ENCODE data around the gene LCAT. TPM values are rescaled to one million over a fixed set of nuclear protein-coding genes. Genes with fewer than 3 reads are reported as not detected.
A peak's percentile ranks its signal among the peaks of the same experiment; 100 is the strongest.
"Not testable (repeated sequence)": the region's sequence is repeated elsewhere in the genome, so short reads cannot be mapped to it uniquely, and the experiment has no call there.

Gene LCAT
- total RNA-seq, 2 experiments from 2014 or later: 9.1 to 10.0 TPM

GRCh38 chr16:67924140-67924906 lies 19.6 kb downstream of the LCAT start:
- H3K27me3 Mint-ChIP-seq (ENCODE audit: low read depth): no peaks in the 10 kb centered on the region
- no peaks in the 10 kb centered on the region for H3K36me3 Mint-ChIP-seq (ENCODE audit: low read depth)
- CTCF ChIA-PET: interaction anchor here (0.5 to 1.7 kb wide), 10 partner anchors 16 to 443 kb away, joined by 3 to 6 read pairs (median 4); no protein-coding TSS in a partner anchor
- no peaks in the 10 kb centered on the region for H3K9me3 Mint-ChIP-seq
- no peak for DNase-seq
- intact Hi-C loops (cut with micrococcal nuclease): no loop called here
- peaks cover 11% of the 10 kb centered on the region for H3K4me1 Mint-ChIP-seq (ENCODE audit: low read depth)
- peak overlapping the region; percentile 30 for H3K27ac Mint-ChIP-seq
- no peak overlapping the region for H3K4me3 Mint-ChIP-seq

DNA sequence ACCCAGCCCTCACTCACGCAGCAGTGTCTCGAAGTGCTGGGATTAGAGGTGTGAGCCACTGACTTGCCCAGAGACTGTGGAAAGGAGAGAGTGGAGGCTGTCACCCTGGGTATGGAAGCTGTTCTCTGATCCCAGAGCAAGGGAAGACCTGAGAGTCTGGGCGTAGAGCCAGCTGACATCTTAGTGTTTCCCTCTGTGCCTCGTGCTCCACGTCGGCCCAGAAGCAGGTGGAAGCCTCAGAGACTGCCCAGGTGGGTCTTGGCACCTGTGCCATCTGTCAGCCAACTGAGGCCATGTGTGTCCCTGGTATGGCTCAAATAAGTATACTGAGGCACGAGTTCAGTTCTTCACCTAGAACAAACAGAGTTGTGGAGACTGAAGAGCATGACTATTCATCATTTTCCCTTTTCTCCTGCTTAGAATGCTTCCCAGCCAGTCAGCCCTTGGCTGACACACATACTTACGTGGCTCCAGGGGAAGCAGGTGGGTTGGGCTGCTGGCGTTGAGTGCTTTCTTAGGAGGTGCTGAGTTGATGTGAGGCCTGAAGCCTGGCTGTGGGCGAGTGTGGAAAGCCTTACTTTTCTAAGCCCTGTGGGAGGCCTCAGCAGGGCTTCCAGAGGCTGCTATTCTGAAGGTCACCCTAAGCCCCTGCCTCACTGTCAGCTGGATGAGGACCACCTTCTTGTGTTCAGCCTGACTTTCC lies 20.4 kb downstream of the LCAT start:
- no peak for DNase-seq
- intact Hi-C loops (cut with micrococcal nuclease): no loop called here
- H3K4me1 Mint-ChIP-seq (ENCODE audit: low read depth): peaks cover 13% of the 10 kb centered on the region
- no peaks in the 10 kb centered on the region for H3K36me3 Mint-ChIP-seq (ENCODE audit: low read depth)
- H3K27ac Mint-ChIP-seq: no peak overlapping the region
- H3K4me3 Mint-ChIP-seq: no peak overlapping the region
- CTCF ChIA-PET: interaction anchor here (0.7 to 1.1 kb wide), 3 partner anchors 38 to 107 kb away, joined by 3 to 5 read pairs (median 4); no protein-coding TSS in a partner anchor
- H3K9me3 Mint-ChIP-seq: no peaks in the 10 kb centered on the region
- H3K27me3 Mint-ChIP-seq (ENCODE audit: low read depth): no peaks in the 10 kb centered on the region

DNA sequence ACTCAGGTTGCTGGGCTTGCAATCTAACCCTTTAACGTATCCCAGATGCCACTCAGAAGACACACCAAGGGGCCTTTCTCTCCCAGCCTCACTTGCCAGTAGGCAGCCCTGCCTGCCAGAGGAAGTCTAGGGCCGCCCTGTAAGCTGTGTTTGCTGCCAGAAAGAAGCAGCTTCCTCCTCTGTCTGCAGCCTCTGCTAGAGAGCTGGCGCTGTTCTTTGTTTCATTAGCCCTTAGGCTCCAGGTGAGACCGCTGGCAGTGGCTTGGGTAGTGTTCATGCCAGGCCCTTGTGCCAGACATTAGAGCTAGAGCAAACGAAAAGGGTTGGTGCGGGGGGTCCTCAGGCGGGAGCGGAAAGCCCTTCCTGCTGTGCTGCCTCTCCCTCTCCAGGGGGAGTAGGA lies 21.2 kb downstream of the LCAT start:
- Mint-ChIP-seq H3K27me3 (ENCODE audit: low read depth) (no peaks in the 10 kb centered on the region), H3K36me3 (ENCODE audit: low read depth) (no peaks in the 10 kb centered on the region), H3K9me3 (no peaks in the 10 kb centered on the region), H3K4me3 (no peak overlapping the region), H3K4me1 (ENCODE audit: low read depth) (peaks cover 20% of the 10 kb centered on the region), H3K27ac (peak overlapping the region; percentile 79)
- no peak for DNase-seq
- intact Hi-C loops (cut with micrococcal nuclease): no loop called here
- CTCF ChIA-PET: interaction anchor here (1.0 to 1.7 kb wide), 3 partner anchors 39 to 402 kb away, joined by 3 to 6 read pairs (median 5); no protein-coding TSS in a partner anchor

DNA sequence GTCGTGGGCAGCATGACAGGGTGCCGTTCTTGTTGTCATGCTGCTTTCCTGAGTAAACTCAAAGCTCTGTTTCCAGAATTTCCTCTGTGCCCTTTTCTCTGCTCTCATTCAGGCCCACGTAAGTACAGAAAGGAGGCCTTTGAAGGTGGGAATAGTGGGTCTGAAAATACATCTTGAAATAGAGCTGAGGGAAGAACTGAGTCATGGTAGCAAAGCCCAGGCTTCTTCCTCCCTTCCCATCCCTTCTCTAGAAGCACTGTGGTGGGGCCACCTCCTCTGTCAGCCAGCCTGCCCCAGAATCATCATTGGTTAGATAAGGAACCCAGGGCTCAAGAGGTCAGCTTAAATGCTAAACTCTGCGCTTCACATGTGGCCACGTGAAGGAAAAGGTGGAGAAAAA lies 21.7 kb downstream of the LCAT start:
- Mint-ChIP-seq H3K27me3 (ENCODE audit: low read depth) (no peaks in the 10 kb centered on the region), H3K36me3 (ENCODE audit: low read depth) (no peaks in the 10 kb centered on the region), H3K27ac (peak overlapping the region; percentile 79), H3K9me3 (no peaks in the 10 kb centered on the region), H3K4me1 (ENCODE audit: low read depth) (peaks cover 25% of the 10 kb centered on the region), H3K4me3 (no peak overlapping the region)
- DNase-seq: no peak
- CTCF ChIA-PET: interaction anchor here (0.9 to 1.7 kb wide), 3 partner anchors 38 to 401 kb away, joined by 3 to 6 read pairs (median 3); no protein-coding TSS in a partner anchor
- intact Hi-C loops (cut with micrococcal nuclease): no loop called here

DNA sequence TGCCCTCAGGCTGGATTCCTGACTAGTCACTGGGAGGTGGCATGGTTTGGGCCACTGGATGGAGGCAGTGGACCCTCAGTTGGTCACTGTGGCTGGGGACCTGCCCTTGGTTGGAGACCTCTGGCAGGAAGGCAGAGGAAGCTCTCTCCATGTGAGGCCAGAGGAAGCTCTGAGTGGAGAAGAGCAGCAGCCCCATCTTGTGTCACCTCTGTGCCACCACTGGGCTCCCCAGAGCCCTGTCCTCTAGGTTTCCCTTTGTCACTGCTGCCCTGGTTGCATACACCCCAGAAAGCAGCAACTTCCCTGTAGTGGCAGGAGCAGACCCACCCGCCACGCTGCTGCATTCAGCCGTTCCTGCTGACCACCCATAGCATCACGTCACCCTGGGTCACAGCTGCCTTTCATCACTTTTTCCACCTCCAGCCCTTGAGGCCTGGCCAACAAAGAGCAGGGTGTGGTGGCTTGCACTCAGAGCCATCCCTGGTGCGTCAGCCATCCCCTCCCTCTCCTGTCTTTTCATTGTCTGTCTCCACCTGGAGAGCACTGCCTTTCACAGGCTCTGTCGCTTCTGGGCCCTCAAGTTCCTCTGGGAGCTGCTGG lies 24.2 kb downstream of the LCAT start:
- intact Hi-C loops (cut with micrococcal nuclease): loop anchor here (1.0 to 5.0 kb wide), 5 partner anchors 37 to 357 kb away; partner anchors contain the start of genes CTCF and THAP11
- CTCF ChIA-PET: interaction anchor here (1.6 to 4.7 kb wide), 3 partner anchors 9 to 103 kb away, joined by 6 to 25 read pairs (median 7); partner anchors contain the start of gene NRN1L
- Mint-ChIP-seq H3K27me3 (ENCODE audit: low read depth) (no peaks in the 10 kb centered on the region), H3K4me1 (ENCODE audit: low read depth) (peaks cover 38% of the 10 kb centered on the region), H3K36me3 (ENCODE audit: low read depth) (peaks cover 2% of the 10 kb centered on the region), H3K4me3 (no peak overlapping the region), H3K27ac (no peak overlapping the region), H3K9me3 (no peaks in the 10 kb centered on the region)
- peak; percentile 35 for DNase-seq

- H3K4me1 Mint-ChIP-seq (ENCODE audit: low read depth): peaks cover 38% of the 10 kb centered on the region
- intact Hi-C loops (cut with micrococcal nuclease): loop anchor here (1.0 to 5.0 kb wide), 6 partner anchors 10 to 356 kb away; partner anchors contain the start of genes CTCF and THAP11
- H3K9me3 Mint-ChIP-seq: no peaks in the 10 kb centered on the region
- peaks cover 2% of the 10 kb centered on the region for H3K36me3 Mint-ChIP-seq (ENCODE audit: low read depth)
- no peaks in the 10 kb centered on the region for H3K27me3 Mint-ChIP-seq (ENCODE audit: low read depth)
- peak; percentile 81 for DNase-seq
- H3K27ac Mint-ChIP-seq: peak overlapping the region; percentile 89
- no peak overlapping the region for H3K4me3 Mint-ChIP-seq
- CTCF ChIA-PET: interaction anchor here (0.5 to 4.7 kb wide), 5 partner anchors 33 to 849 kb away, joined by 3 to 25 read pairs (median 3); partner anchors contain the start of gene NRN1L
These were observed 26.1 kb downstream of the LCAT start for GRCh38 chr16:67917852-67918236.

- H3K36me3 Mint-ChIP-seq (ENCODE audit: low read depth): peaks cover 2% of the 10 kb centered on the region
- H3K4me1 Mint-ChIP-seq (ENCODE audit: low read depth): peaks cover 36% of the 10 kb centered on the region
- peak overlapping the region; percentile 89 for H3K27ac Mint-ChIP-seq
- H3K4me3 Mint-ChIP-seq: no peak overlapping the region
- DNase-seq: no peak
- CTCF ChIA-PET: interaction anchor here (1.0 to 4.7 kb wide), 3 partner anchors 32 to 246 kb away, joined by 3 to 25 read pairs (median 3); partner anchors contain the start of gene NRN1L
- H3K27me3 Mint-ChIP-seq (ENCODE audit: low read depth): no peaks in the 10 kb centered on the region
- H3K9me3 Mint-ChIP-seq: no peaks in the 10 kb centered on the region
- intact Hi-C loops (cut with micrococcal nuclease): loop anchor here (5.0 kb wide), 1 partner anchor 355 kb away; the partner anchor contains the start of gene CTCF
These were observed 26.6 kb downstream of the LCAT start for GRCh38 chr16:67917140-67917851.

- no peak for DNase-seq
- intact Hi-C loops (cut with micrococcal nuclease): loop anchor here (5.0 kb wide), 1 partner anchor 354 kb away; the partner anchor contains the start of gene CTCF
- H3K27me3 Mint-ChIP-seq (ENCODE audit: low read depth): no peaks in the 10 kb centered on the region
- peaks cover 28% of the 10 kb centered on the region for H3K4me1 Mint-ChIP-seq (ENCODE audit: low read depth)
- CTCF ChIA-PET: interaction anchor here (1.0 to 4.7 kb wide), 4 partner anchors 28 to 125 kb away, joined by 3 to 25 read pairs (median 4); partner anchors contain the start of gene NRN1L
- no peak overlapping the region for H3K4me3 Mint-ChIP-seq
- no peaks in the 10 kb centered on the region for H3K9me3 Mint-ChIP-seq
- H3K36me3 Mint-ChIP-seq (ENCODE audit: low read depth): peaks cover 2% of the 10 kb centered on the region
- peak overlapping the region; percentile 27 for H3K27ac Mint-ChIP-seq
These were observed 27.8 kb downstream of the LCAT start for GRCh38 chr16:67915831-67916723.

GRCh38 chr16:67915496-67915769 lies 28.5 kb downstream of the LCAT start:
- peaks cover 32% of the 10 kb centered on the region for H3K4me1 Mint-ChIP-seq (ENCODE audit: low read depth)
- H3K36me3 Mint-ChIP-seq (ENCODE audit: low read depth); H3K4me3 Mint-ChIP-seq; H3K9me3 Mint-ChIP-seq; DNase-seq; H3K27ac Mint-ChIP-seq; H3K27me3 Mint-ChIP-seq (ENCODE audit: low read depth): not testable (repeated sequence)
- CTCF ChIA-PET: interaction anchor here (0.7 to 2.4 kb wide), 6 partner anchors 26 to 138 kb away, joined by 3 to 6 read pairs (median 4); no protein-coding TSS in a partner anchor
- intact Hi-C loops (cut with micrococcal nuclease): loop anchor here (5.0 kb wide), 1 partner anchor 353 kb away; the partner anchor contains the start of gene CTCF

DNA sequence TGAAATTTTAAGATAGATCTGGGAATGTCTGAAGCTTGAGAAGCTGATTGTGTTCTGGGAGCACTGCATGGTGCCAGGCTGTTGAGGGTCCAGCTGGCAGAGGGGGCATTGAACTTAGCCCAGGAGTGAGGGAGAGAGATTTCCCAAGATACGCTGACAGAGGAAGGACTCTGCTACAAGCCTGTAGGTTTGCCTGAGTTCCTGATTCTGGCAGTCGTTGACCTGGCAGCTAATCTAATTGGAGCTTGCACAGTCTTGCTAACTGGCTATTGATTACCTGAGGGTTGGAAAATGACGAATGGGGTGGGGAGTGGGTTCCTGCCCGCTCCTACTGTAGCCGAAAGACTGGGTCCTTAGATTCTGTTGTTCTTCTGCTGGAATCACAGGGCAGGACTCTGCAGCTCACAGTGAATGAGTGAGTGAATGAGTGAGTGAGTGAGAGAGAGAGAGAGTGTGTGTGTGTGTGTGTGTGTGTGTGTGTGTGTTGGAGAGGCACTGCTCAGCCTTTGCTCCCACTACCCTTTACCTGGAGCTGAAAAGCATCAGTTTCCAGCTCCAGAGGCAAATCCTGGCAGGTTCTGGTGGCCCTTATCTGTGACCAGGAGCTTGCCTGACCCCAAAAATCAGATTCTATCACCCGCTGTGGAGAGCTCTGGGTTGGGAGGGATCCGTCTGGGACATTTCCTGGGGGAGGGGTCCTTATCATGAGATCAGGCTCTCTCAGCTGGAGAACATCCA lies 29.0 kb downstream of the LCAT start:
- H3K27ac Mint-ChIP-seq: no peak overlapping the region
- H3K4me3 Mint-ChIP-seq: no peak overlapping the region
- H3K4me1 Mint-ChIP-seq (ENCODE audit: low read depth): peaks cover 37% of the 10 kb centered on the region
- CTCF ChIA-PET: interaction anchor here (0.7 to 2.4 kb wide), 8 partner anchors 14 to 182 kb away, joined by 3 to 6 read pairs (median 4); no protein-coding TSS in a partner anchor
- H3K36me3 Mint-ChIP-seq (ENCODE audit: low read depth): peaks cover 2% of the 10 kb centered on the region
- intact Hi-C loops (cut with micrococcal nuclease): loop anchor here (5.0 kb wide), 1 partner anchor 353 kb away; the partner anchor contains the start of gene CTCF
- no peak for DNase-seq
- no peaks in the 10 kb centered on the region for H3K27me3 Mint-ChIP-seq (ENCODE audit: low read depth)
- H3K9me3 Mint-ChIP-seq: no peaks in the 10 kb centered on the region
